WTC11 (cell line): ENCODE data around the gene AP5Z1. TPM values are rescaled to one million over a fixed set of nuclear protein-coding genes. Genes with fewer than 3 reads are reported as not detected.

ENCODE experiments used
- ATAC-seq: fragments of 200-7000 bp; cut with Tn5 transposase; 2 replicates; pipeline ENCODE4 v1.10.0; 2021; ENCODE audit warnings: mild to moderate bottlenecking, moderate library complexity
- CTCF ChIA-PET: fragments of 300-600 bp; sonication (Branson Sonifier 250); formaldehyde crosslinking; loops from one replicate; lab custom pipeline; 2021; ENCODE audit warnings: antibody characterized with exemption; lab: Charles Lee
- POLR2A ChIA-PET: fragments of 350-600 bp; sonication (Branson Sonifier 250); formaldehyde crosslinking; loops from one replicate; lab custom pipeline; 2021; ENCODE audit warnings: antibody characterized with exemption; lab: Charles Lee
- DNase-seq: peaks from one replicate; pipeline ENCODE4 v3.0.0; 2021; ENCODE audit warnings: low spot score
- H3K27ac Mint-ChIP-seq: 2 replicates; pipeline ENCODE4 v1.8.0; 2021; ENCODE audit warnings: mixed read lengths
- H3K27me3 Mint-ChIP-seq: 2 replicates; pipeline ENCODE4 v1.8.0; 2021; ENCODE audit warnings: low read depth, mild to moderate bottlenecking, moderate library complexity, mixed read lengths
- H3K36me3 Mint-ChIP-seq: 2 replicates; pipeline ENCODE4 v1.8.0; 2021; ENCODE audit warnings: mixed read lengths
- H3K4me1 Mint-ChIP-seq: 2 replicates; pipeline ENCODE4 v1.8.0; 2022; ENCODE audit warnings: mixed read lengths
- H3K4me3 Mint-ChIP-seq: 2 replicates; pipeline ENCODE4 v1.8.0; 2021; ENCODE audit warnings: mild to moderate bottlenecking, moderate library complexity, mixed read lengths
- H3K9me3 Mint-ChIP-seq: 2 replicates; pipeline ENCODE4 v1.8.0; 2021; ENCODE audit warnings: mixed read lengths
- ATF1 ChIP-seq: sonication (generic); formaldehyde crosslinking; IDR thresholded peaks from 2 replicates; pipeline ENCODE4 v1.8.1; 2023; ENCODE audit warnings: mild to moderate bottlenecking, moderate library complexity, missing genetic modification reagents
- ATF2 ChIP-seq: sonication (generic); formaldehyde crosslinking; IDR thresholded peaks from 2 replicates; pipeline ENCODE4 v1.8.1; 2022; ENCODE audit warnings: low read depth, missing genetic modification reagents, borderline replicate concordance
- E2F4 ChIP-seq: sonication (generic); formaldehyde crosslinking; IDR thresholded peaks from 2 replicates; pipeline ENCODE4 v1.8.1; 2022; ENCODE audit warnings: low read depth, mild to moderate bottlenecking, moderate library complexity, missing genetic modification reagents, borderline replicate concordance
- ESRRA ChIP-seq: sonication (generic); formaldehyde crosslinking; IDR thresholded peaks from 2 replicates; pipeline ENCODE4 v1.8.1; 2022; ENCODE audit warnings: mild to moderate bottlenecking, missing genetic modification reagents, borderline replicate concordance
- ETV6 ChIP-seq: sonication (generic); formaldehyde crosslinking; IDR thresholded peaks from 2 replicates; pipeline ENCODE4 v1.8.1; 2022; ENCODE audit warnings: mild to moderate bottlenecking, missing genetic modification reagents
- FOXK1 ChIP-seq: sonication (generic); formaldehyde crosslinking; IDR thresholded peaks from 2 replicates; pipeline ENCODE4 v1.8.0; 2022; ENCODE audit warnings: mild to moderate bottlenecking, moderate library complexity, missing genetic modification reagents
- GTF2I ChIP-seq: fragments of 250-450 bp; sonication (Bioruptor Pico); conservative IDR thresholded peaks from 2 replicates; pipeline ENCODE4 v1.4.0; 2021; ENCODE audit warnings: mild to moderate bottlenecking
- JUN ChIP-seq: sonication (generic); formaldehyde crosslinking; IDR thresholded peaks from 2 replicates; pipeline ENCODE4 v1.8.0; 2023; ENCODE audit warnings: mild to moderate bottlenecking, missing genetic modification reagents
- MYBL2 ChIP-seq: sonication (generic); formaldehyde crosslinking; IDR thresholded peaks from 2 replicates; pipeline ENCODE4 v1.8.1; 2023; ENCODE audit warnings: mild to moderate bottlenecking, moderate library complexity, missing genetic modification reagents
- NR3C1 ChIP-seq: sonication (generic); formaldehyde crosslinking; conservative IDR thresholded peaks from 2 replicates; pipeline ENCODE4 v1.8.1; 2023; ENCODE audit warnings: low read depth, mild to moderate bottlenecking, missing genetic modification reagents
- PRRX2 ChIP-seq: fragments of 250-450 bp; sonication (Bioruptor Pico); IDR thresholded peaks from 2 replicates; pipeline ENCODE4 v1.8.0; 2021; ENCODE audit warnings: mild to moderate bottlenecking
- SMAD3 ChIP-seq: sonication (generic); formaldehyde crosslinking; IDR thresholded peaks from 2 replicates; pipeline ENCODE4 v1.8.0; 2022; ENCODE audit warnings: missing genetic modification reagents, mild to moderate bottlenecking, borderline replicate concordance
- total RNA-seq: library from RNA; stranded (reverse); gene quantifications from 3 replicates; pipeline ENCODE4 v1.2.3, GENCODE V29; 2021
- TF ChIP-seq, protein P1 (sequence below): fragments of 200-600 bp; IDR thresholded peaks from 2 replicates; pipeline ENCODE4 v1.8.0; 2022; ENCODE audit warnings: antibody characterized with exemption
- TF ChIP-seq, protein P2 (sequence below): sonication (generic); formaldehyde crosslinking; IDR thresholded peaks from 2 replicates; pipeline ENCODE4 v1.8.1; 2023; ENCODE audit warnings: mild to moderate bottlenecking, moderate library complexity, missing genetic modification reagents
- TF ChIP-seq, protein P3 (sequence below): sonication (generic); formaldehyde crosslinking; IDR thresholded peaks from 2 replicates; pipeline ENCODE4 v1.8.1; 2023; ENCODE audit warnings: mild to moderate bottlenecking, missing genetic modification reagents, borderline replicate concordance
- TF ChIP-seq, protein P4 (sequence below): sonication (generic); formaldehyde crosslinking; IDR thresholded peaks from 2 replicates; pipeline ENCODE4 v1.8.0; 2023; ENCODE audit warnings: missing genetic modification reagents
- TF ChIP-seq, protein P5 (sequence below): fragments of 250-450 bp; sonication (Bioruptor Pico); IDR thresholded peaks from 2 replicates; pipeline ENCODE4 v1.9.0; 2021; ENCODE audit warnings: moderate library complexity, mild to moderate bottlenecking, inconsistent platforms, borderline replicate concordance

The AP5Z1 gene
- total RNA-seq, 1 experiment from 2014 or later = 29.4 TPM

DNA sequence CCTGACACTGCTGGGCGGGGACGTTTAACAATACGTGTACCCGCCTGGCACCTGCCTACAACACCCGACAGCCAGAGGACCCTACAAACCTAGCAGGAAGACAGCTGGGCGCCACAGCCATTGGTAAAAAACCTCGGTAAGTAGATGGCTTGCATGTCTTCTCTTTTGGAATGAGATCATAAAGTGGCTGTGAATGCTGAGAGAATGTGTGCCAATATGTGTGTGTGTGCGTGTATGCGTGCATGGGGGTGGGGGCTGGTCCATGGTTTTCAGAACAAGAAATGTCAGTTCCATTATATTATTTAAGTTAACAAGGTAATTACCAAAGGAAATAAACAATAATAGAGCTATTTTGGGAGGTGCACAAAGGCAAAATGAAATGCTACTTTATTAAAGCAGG is 47.3 kb downstream of the AP5Z1 start:
- POLR2A ChIA-PET = interaction anchor here (0.7 kb wide), 1 partner anchor 11 kb away, joined by 6 read pairs; no protein-coding TSS in a partner anchor
- Mint-ChIP-seq H3K36me3 (no peaks in the 10 kb centered on the region), H3K27me3 (no peaks in the 10 kb centered on the region), H3K9me3 (no peaks in the 10 kb centered on the region), H3K27ac (no peak overlapping the region), H3K4me1 (no peaks in the 10 kb centered on the region), H3K4me3 (no peak overlapping the region)
- CTCF ChIA-PET = no interaction called here
- no peak for DNase-seq
- TF ChIP-seq ATF2 (CRISPR knock-in tag) (no peak), FOXK1 (CRISPR knock-in tag) (no peak), ATF1 (CRISPR knock-in tag) (no peak), SMAD3 (no peak), E2F4 (CRISPR knock-in tag) (no peak), PRRX2 (no peak), MYBL2 (CRISPR knock-in tag) (no peak), NR3C1 (CRISPR knock-in tag) (no peak), GTF2I (CRISPR knock-in tag) (no peak), ESRRA (CRISPR knock-in tag) (no peak), JUN (CRISPR knock-in tag) (no peak), ETV6 (CRISPR knock-in tag) (no peak)
- TF ChIP-seq, protein P1, sequence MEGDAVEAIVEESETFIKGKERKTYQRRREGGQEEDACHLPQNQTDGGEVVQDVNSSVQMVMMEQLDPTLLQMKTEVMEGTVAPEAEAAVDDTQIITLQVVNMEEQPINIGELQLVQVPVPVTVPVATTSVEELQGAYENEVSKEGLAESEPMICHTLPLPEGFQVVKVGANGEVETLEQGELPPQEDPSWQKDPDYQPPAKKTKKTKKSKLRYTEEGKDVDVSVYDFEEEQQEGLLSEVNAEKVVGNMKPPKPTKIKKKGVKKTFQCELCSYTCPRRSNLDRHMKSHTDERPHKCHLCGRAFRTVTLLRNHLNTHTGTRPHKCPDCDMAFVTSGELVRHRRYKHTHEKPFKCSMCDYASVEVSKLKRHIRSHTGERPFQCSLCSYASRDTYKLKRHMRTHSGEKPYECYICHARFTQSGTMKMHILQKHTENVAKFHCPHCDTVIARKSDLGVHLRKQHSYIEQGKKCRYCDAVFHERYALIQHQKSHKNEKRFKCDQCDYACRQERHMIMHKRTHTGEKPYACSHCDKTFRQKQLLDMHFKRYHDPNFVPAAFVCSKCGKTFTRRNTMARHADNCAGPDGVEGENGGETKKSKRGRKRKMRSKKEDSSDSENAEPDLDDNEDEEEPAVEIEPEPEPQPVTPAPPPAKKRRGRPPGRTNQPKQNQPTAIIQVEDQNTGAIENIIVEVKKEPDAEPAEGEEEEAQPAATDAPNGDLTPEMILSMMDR = no peak
- TF ChIP-seq, protein P2, sequence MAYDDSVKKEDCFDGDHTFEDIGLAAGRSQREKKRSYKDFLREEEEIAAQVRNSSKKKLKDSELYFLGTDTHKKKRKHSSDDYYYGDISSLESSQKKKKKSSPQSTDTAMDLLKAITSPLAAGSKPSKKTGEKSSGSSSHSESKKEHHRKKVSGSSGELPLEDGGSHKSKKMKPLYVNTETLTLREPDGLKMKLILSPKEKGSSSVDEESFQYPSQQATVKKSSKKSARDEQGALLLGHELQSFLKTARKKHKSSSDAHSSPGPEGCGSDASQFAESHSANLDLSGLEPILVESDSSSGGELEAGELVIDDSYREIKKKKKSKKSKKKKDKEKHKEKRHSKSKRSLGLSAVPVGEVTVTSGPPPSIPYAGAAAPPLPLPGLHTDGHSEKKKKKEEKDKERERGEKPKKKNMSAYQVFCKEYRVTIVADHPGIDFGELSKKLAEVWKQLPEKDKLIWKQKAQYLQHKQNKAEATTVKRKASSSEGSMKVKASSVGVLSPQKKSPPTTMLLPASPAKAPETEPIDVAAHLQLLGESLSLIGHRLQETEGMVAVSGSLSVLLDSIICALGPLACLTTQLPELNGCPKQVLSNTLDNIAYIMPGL (CRISPR knock-in tag) = no peak
- TF ChIP-seq, protein P3, sequence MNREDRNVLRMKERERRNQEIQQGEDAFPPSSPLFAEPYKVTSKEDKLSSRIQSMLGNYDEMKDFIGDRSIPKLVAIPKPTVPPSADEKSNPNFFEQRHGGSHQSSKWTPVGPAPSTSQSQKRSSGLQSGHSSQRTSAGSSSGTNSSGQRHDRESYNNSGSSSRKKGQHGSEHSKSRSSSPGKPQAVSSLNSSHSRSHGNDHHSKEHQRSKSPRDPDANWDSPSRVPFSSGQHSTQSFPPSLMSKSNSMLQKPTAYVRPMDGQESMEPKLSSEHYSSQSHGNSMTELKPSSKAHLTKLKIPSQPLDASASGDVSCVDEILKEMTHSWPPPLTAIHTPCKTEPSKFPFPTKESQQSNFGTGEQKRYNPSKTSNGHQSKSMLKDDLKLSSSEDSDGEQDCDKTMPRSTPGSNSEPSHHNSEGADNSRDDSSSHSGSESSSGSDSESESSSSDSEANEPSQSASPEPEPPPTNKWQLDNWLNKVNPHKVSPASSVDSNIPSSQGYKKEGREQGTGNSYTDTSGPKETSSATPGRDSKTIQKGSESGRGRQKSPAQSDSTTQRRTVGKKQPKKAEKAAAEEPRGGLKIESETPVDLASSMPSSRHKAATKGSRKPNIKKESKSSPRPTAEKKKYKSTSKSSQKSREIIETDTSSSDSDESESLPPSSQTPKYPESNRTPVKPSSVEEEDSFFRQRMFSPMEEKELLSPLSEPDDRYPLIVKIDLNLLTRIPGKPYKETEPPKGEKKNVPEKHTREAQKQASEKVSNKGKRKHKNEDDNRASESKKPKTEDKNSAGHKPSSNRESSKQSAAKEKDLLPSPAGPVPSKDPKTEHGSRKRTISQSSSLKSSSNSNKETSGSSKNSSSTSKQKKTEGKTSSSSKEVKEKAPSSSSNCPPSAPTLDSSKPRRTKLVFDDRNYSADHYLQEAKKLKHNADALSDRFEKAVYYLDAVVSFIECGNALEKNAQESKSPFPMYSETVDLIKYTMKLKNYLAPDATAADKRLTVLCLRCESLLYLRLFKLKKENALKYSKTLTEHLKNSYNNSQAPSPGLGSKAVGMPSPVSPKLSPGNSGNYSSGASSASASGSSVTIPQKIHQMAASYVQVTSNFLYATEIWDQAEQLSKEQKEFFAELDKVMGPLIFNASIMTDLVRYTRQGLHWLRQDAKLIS = no peak
- TF ChIP-seq, protein P4, sequence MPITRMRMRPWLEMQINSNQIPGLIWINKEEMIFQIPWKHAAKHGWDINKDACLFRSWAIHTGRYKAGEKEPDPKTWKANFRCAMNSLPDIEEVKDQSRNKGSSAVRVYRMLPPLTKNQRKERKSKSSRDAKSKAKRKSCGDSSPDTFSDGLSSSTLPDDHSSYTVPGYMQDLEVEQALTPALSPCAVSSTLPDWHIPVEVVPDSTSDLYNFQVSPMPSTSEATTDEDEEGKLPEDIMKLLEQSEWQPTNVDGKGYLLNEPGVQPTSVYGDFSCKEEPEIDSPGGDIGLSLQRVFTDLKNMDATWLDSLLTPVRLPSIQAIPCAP = no peak
- TF ChIP-seq, protein P5, sequence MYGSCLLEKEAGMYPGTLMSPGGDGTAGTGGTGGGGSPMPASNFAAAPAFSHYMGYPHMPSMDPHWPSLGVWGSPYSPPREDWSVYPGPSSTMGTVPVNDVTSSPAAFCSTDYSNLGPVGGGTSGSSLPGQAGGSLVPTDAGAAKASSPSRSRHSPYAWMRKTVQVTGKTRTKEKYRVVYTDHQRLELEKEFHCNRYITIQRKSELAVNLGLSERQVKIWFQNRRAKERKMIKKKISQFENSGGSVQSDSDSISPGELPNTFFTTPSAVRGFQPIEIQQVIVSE (CRISPR knock-in tag) = no peak
- ATAC-seq = no peak
